OCI-LY1 (cell line): ENCODE measurements around the gene ARHGAP22.

Experiments
- H2AFZ ChIP-seq: fragments of 200-600 bp; sonication (generic), shearing (Covaris generic); 2 replicates; pipeline ENCODE4 v1.6.0; 2014; ENCODE audit warnings: antibody characterized with exemption, mild to moderate bottlenecking, low read length
- H3F3A ChIP-seq: fragments of 200-600 bp; sonication (generic), shearing (Covaris generic); 2 replicates; pipeline ENCODE4 v1.6.0; 2014; ENCODE audit warnings: mild to moderate bottlenecking, antibody characterized with exemption, low read length, moderate library complexity; ENCODE audit not compliant: insufficient read depth
- H3K27ac ChIP-seq: fragments of 200-600 bp; sonication (generic); 2 replicates; pipeline ENCODE4 v1.5.1; 2014; ENCODE audit warnings: low read length, mixed run types, mild to moderate bottlenecking, low read depth; ENCODE audit not compliant: poor library complexity, severe bottlenecking
- H3K27me3 ChIP-seq: fragments of 200-600 bp; sonication (generic); 2 replicates; pipeline ENCODE4 v1.6.0; 2014; ENCODE audit warnings: antibody characterized with exemption, mild to moderate bottlenecking, low read length, moderate library complexity; ENCODE audit not compliant: insufficient read depth
- H3K36me3 ChIP-seq: fragments of 200-600 bp; sonication (generic); 2 replicates; pipeline ENCODE4 v1.6.1; 2014; ENCODE audit warnings: mild to moderate bottlenecking, antibody characterized with exemption, low read length, moderate library complexity, mixed read lengths; ENCODE audit not compliant: insufficient read depth
- H3K4me1 ChIP-seq: fragments of 200-600 bp; sonication (generic); 2 replicates; pipeline ENCODE4 v1.5.1; 2014; ENCODE audit warnings: mild to moderate bottlenecking, low read length, moderate library complexity; ENCODE audit not compliant: insufficient read depth, severe bottlenecking
- H3K4me2 ChIP-seq: fragments of 200-600 bp; sonication (generic), shearing (Covaris generic); 2 replicates; pipeline ENCODE4 v1.6.1; 2014; ENCODE audit warnings: low read length
- H3K4me3 ChIP-seq: fragments of 200-600 bp; sonication (generic); 2 replicates; pipeline ENCODE4 v1.5.1; 2014; ENCODE audit warnings: low read length, low read depth, mild to moderate bottlenecking, mixed read lengths; ENCODE audit not compliant: poor library complexity, severe bottlenecking
- H3K79me2 ChIP-seq: fragments of 200-600 bp; shearing (Covaris generic); 2 replicates; pipeline ENCODE4 v1.6.1; 2016; ENCODE audit warnings: mixed run types, low read length, mixed read lengths; ENCODE audit not compliant: insufficient read depth
- H3K9ac ChIP-seq: fragments of 200-600 bp; sonication (generic), shearing (Covaris generic); 2 replicates; pipeline ENCODE4 v1.6.1; 2014; ENCODE audit warnings: mild to moderate bottlenecking, low read length, mixed read lengths
- H3K9me2 ChIP-seq: fragments of 200-600 bp; sonication (generic), shearing (Covaris generic); 2 replicates; pipeline ENCODE4 v1.6.1; 2014; ENCODE audit warnings: low read depth, mild to moderate bottlenecking, low read length, mixed read lengths
- H3K9me3 ChIP-seq: fragments of 200-600 bp; shearing (Covaris generic); 2 replicates; pipeline ENCODE4 v1.6.1; 2014; ENCODE audit warnings: low read length, mixed read lengths
- H4K20me1 ChIP-seq: fragments of 200-600 bp; sonication (generic), shearing (Covaris generic); 2 replicates; pipeline ENCODE4 v1.6.0; 2016; ENCODE audit warnings: mild to moderate bottlenecking, low read length; ENCODE audit not compliant: insufficient read depth
- CTCF ChIP-seq: fragments of 200-600 bp; sonication (generic), shearing (Covaris generic); IDR thresholded peaks from 2 replicates; pipeline ENCODE4 v1.5.1; 2017; ENCODE audit warnings: mild to moderate bottlenecking, antibody characterized with exemption, low read length, moderate library complexity, mixed read lengths
- EZH2 ChIP-seq: fragments of 200-600 bp; sonication (generic), shearing (Covaris generic); IDR thresholded peaks from 2 replicates; pipeline ENCODE4 v1.8.0; 2017; ENCODE audit warnings: borderline replicate concordance, mixed run types, mild to moderate bottlenecking, antibody characterized with exemption, low read length, moderate library complexity, mixed read lengths

The ARHGAP22 gene

GRCh38 chr10:48556713-48557112 lies 48.2 kb downstream of the ARHGAP22 start:
- Histone ChIP-seq H3K36me3 (no peaks in the 10 kb centered on the region), H3K79me2 (no peaks in the 10 kb centered on the region), H3K27ac (no peak overlapping the region), H3K4me2 (no peak overlapping the region), H3K4me3 (no peak overlapping the region), H4K20me1 (no peaks in the 10 kb centered on the region), H2AFZ (no peak overlapping the region), H3F3A (no peaks in the 10 kb centered on the region), H3K27me3 (no peaks in the 10 kb centered on the region), H3K9me3 (no peaks in the 10 kb centered on the region), H3K9ac (no peak overlapping the region), H3K9me2 (no peaks in the 10 kb centered on the region), H3K4me1 (no peaks in the 10 kb centered on the region)
- no peak for TF ChIP-seq CTCF
- no peak for TF ChIP-seq EZH2

GRCh38 chr10:48556065-48556464 lies 48.8 kb downstream of the ARHGAP22 start:
- H3K9me3 ChIP-seq: no peaks in the 10 kb centered on the region
- H4K20me1 ChIP-seq: no peaks in the 10 kb centered on the region
- no peak overlapping the region for H3K4me3 ChIP-seq
- no peaks in the 10 kb centered on the region for H3K27me3 ChIP-seq
- no peak overlapping the region for H2AFZ ChIP-seq
- TF ChIP-seq EZH2 (no peak), CTCF (no peak)
- no peaks in the 10 kb centered on the region for H3K9me2 ChIP-seq
- H3K9ac ChIP-seq: no peak overlapping the region
- H3F3A ChIP-seq: no peaks in the 10 kb centered on the region
- H3K4me2 ChIP-seq: no peak overlapping the region
- H3K27ac ChIP-seq: no peak overlapping the region
- H3K79me2 ChIP-seq: no peaks in the 10 kb centered on the region
- H3K4me1 ChIP-seq: no peaks in the 10 kb centered on the region
- H3K36me3 ChIP-seq: no peaks in the 10 kb centered on the region

- Histone ChIP-seq H3K36me3 (no peaks in the 10 kb centered on the region), H3K27ac (no peak overlapping the region), H2AFZ (no peak overlapping the region), H3K27me3 (no peaks in the 10 kb centered on the region), H3F3A (no peaks in the 10 kb centered on the region), H4K20me1 (no peaks in the 10 kb centered on the region), H3K4me1 (no peaks in the 10 kb centered on the region), H3K9ac (no peak overlapping the region), H3K79me2 (no peaks in the 10 kb centered on the region), H3K4me2 (no peak overlapping the region), H3K9me2 (no peaks in the 10 kb centered on the region), H3K9me3 (no peaks in the 10 kb centered on the region), H3K4me3 (no peak overlapping the region)
- TF ChIP-seq EZH2: no peak
- no peak for TF ChIP-seq CTCF
Observed at GRCh38 chr10:48555310-48556042, 49.4 kb downstream of the ARHGAP22 start.
